OCI-LY7 (cell line): ENCODE measurements around the gene SLC22A14. TPM values are rescaled to one million over a fixed set of nuclear protein-coding genes. Genes with fewer than 3 reads are reported as not detected.

ENCODE experiments used
- BruUV-seq: library from RNA; stranded (reverse); fragments of 400-500 nt; replicated peaks from 2 replicates; lab custom pipeline; 2021; lab: Mats Ljungman, UMichigan
- CTCF ChIA-PET: fragments of 300-600 bp; sonication (Branson Sonifier 250); formaldehyde crosslinking; loops from one replicate; lab custom pipeline; 2022; ENCODE audit warnings: antibody characterized with exemption; ENCODE audit not compliant: unreplicated experiment; lab: Charles Lee
- POLR2A ChIA-PET: fragments of 300-600 bp; sonication (Branson Sonifier 250); formaldehyde crosslinking; loops from one replicate; lab custom pipeline; 2022; ENCODE audit warnings: antibody characterized with exemption; lab: Charles Lee
- DNase-seq: peaks from one replicate; pipeline ENCODE4 v3.0.0-alpha.2; 2015; ENCODE audit warnings: low spot score
- H2AFZ ChIP-seq: fragments of 200-600 bp; sonication (generic), shearing (Covaris generic); 2 replicates; pipeline ENCODE4 v1.6.1; 2014; ENCODE audit warnings: mild to moderate bottlenecking, antibody characterized with exemption, low read length, moderate library complexity
- H3K27ac ChIP-seq: fragments of 200-600 bp; sonication (generic); 2 replicates; pipeline ENCODE4 v1.5.1; 2014; ENCODE audit warnings: mixed run types, low read depth, mild to moderate bottlenecking, moderate library complexity, low read length, inconsistent platforms; ENCODE audit not compliant: poor library complexity, severe bottlenecking
- H3K36me3 ChIP-seq: fragments of 200-600 bp; sonication (generic); 2 replicates; pipeline ENCODE4 v1.6.1; 2014; ENCODE audit warnings: mild to moderate bottlenecking, antibody characterized with exemption, low read length, moderate library complexity, mixed read lengths; ENCODE audit not compliant: insufficient read depth
- H3K4me1 ChIP-seq: fragments of 200-600 bp; sonication (generic); 2 replicates; pipeline ENCODE4 v1.5.1; 2014; ENCODE audit warnings: mild to moderate bottlenecking, low read length; ENCODE audit not compliant: insufficient read depth, poor library complexity, severe bottlenecking
- H3K4me2 ChIP-seq: fragments of 200-600 bp; sonication (generic); 2 replicates; pipeline ENCODE4 v1.6.1; 2014; ENCODE audit warnings: mild to moderate bottlenecking, low read length
- H3K4me3 ChIP-seq: fragments of 200-600 bp; sonication (generic); 2 replicates; pipeline ENCODE4 v1.5.1; 2014; ENCODE audit warnings: mild to moderate bottlenecking, low read depth, low read length; ENCODE audit not compliant: poor library complexity, severe bottlenecking
- H3K79me2 ChIP-seq: fragments of 200-600 bp; sonication (generic); 2 replicates; pipeline ENCODE4 v1.6.1; 2016; ENCODE audit warnings: low read depth, mild to moderate bottlenecking, low read length, moderate library complexity, mixed read lengths; ENCODE audit not compliant: insufficient read depth
- H3K9me2 ChIP-seq: fragments of 200-600 bp; sonication (generic); 2 replicates; pipeline ENCODE4 v1.6.1; 2016; ENCODE audit warnings: mild to moderate bottlenecking, low read length, mixed read lengths; ENCODE audit not compliant: insufficient read depth
- H3K9me3 ChIP-seq: fragments of 200-600 bp; sonication (generic); 2 replicates; pipeline ENCODE4 v1.6.1; 2014; ENCODE audit warnings: mild to moderate bottlenecking, mixed run types, low read length, mixed read lengths
- H4K20me1 ChIP-seq: fragments of 200-600 bp; sonication (generic); 2 replicates; pipeline ENCODE4 v1.6.1; 2014; ENCODE audit warnings: mild to moderate bottlenecking, antibody characterized with exemption, low read length, moderate library complexity, mixed read lengths; ENCODE audit not compliant: insufficient read depth
- CTCF ChIP-seq: fragments of 200-600 bp; sonication (generic); conservative IDR thresholded peaks from 2 replicates; pipeline ENCODE4 v1.5.1; 2014; ENCODE audit warnings: mild to moderate bottlenecking, antibody characterized with exemption, low read length, moderate library complexity, mixed read lengths
- EZH2phosphoT487 ChIP-seq: fragments of 200-600 bp; sonication (generic); IDR thresholded peaks from 2 replicates; pipeline ENCODE4 v1.6.1; 2018; ENCODE audit warnings: low read depth, borderline replicate concordance, mild to moderate bottlenecking, mixed run types, antibody characterized with exemption, low read length, moderate library complexity, mixed read lengths
- intact Hi-C: fragments of 100-400 bp; cut with micrococcal nuclease; formaldehyde crosslinking; loops from one replicate; pipeline ENCODE4 v1.10.0; 2022; ENCODE audit not compliant: unreplicated experiment
- total RNA-seq, 2 experiments: library from RNA; depleted of rRNA in 1 of 2; stranded (reverse); fragments of >200 nt in 1 of 2; shearing (Covaris generic) in 1 of 2; gene quantifications; 2 replicates each; pipeline ENCODE4 v1.2.3, GENCODE V29; 2014 to 2022

SLC22A14 gene
- total RNA-seq, 2 experiments from 2014 or later: not detected

- CTCF ChIA-PET: no interaction called here
- Histone ChIP-seq H2AFZ (no peak overlapping the region), H3K4me3 (no peak overlapping the region), H4K20me1 (no peaks in the 10 kb centered on the region), H3K4me2 (no peak overlapping the region), H3K27ac (no peak overlapping the region), H3K4me1 (no peaks in the 10 kb centered on the region), H3K36me3 (0 out of 2 replicates have a peak, but pooled peaks cover 11% of the 10 kb centered on the region), H3K9me3 (no peaks in the 10 kb centered on the region), H3K9me2 (no peaks in the 10 kb centered on the region), H3K79me2 (no peaks in the 10 kb centered on the region)
- intact Hi-C loops: no loop called here
- POLR2A ChIA-PET: interaction anchor here (0.6 kb wide), 1 partner anchor 39 kb away, joined by 3 read pairs; no protein-coding TSS in a partner anchor
- no peak for TF ChIP-seq CTCF
- TF ChIP-seq EZH2phosphoT487: no peak
- DNase-seq: no peak
- BruUV-seq: no TSS peak
Observed at GRCh38 chr3:38365469-38366062, 83.5 kb downstream of the SLC22A14 start.

GRCh38 chr3:38366082-38366481 is 84.0 kb downstream of the SLC22A14 start:
- no TSS peak for BruUV-seq
- H3K36me3 ChIP-seq: 0 out of 2 replicates have a peak, but pooled peaks cover 11% of the 10 kb centered on the region
- no peak overlapping the region for H3K27ac ChIP-seq
- no peaks in the 10 kb centered on the region for H3K9me3 ChIP-seq
- ChIA-PET POLR2A (interaction anchor here (0.6 kb wide), 1 partner anchor 38 kb away, joined by 3 read pairs; no protein-coding TSS in a partner anchor), CTCF (no interaction called here)
- no peaks in the 10 kb centered on the region for H3K4me1 ChIP-seq
- H3K79me2 ChIP-seq: no peaks in the 10 kb centered on the region
- DNase-seq: no peak
- no peaks in the 10 kb centered on the region for H3K9me2 ChIP-seq
- no peak overlapping the region for H2AFZ ChIP-seq
- no peak overlapping the region for H3K4me2 ChIP-seq
- intact Hi-C loops: no loop called here
- no peak for TF ChIP-seq CTCF
- no peak for TF ChIP-seq EZH2phosphoT487
- H4K20me1 ChIP-seq: no peaks in the 10 kb centered on the region
- H3K4me3 ChIP-seq: no peak overlapping the region

GRCh38 chr3:38367779-38368178 is 85.7 kb downstream of the SLC22A14 start:
- ChIA-PET CTCF (no interaction called here), POLR2A (no interaction called here)
- Histone ChIP-seq H3K36me3 (0 out of 2 replicates have a peak, but pooled peaks cover 11% of the 10 kb centered on the region), H3K79me2 (no peaks in the 10 kb centered on the region), H3K4me3 (no peak overlapping the region), H3K9me3 (no peaks in the 10 kb centered on the region), H3K9me2 (no peaks in the 10 kb centered on the region), H3K27ac (no peak overlapping the region), H2AFZ (no peak overlapping the region), H3K4me1 (no peaks in the 10 kb centered on the region), H4K20me1 (no peaks in the 10 kb centered on the region), H3K4me2 (no peak overlapping the region)
- no TSS peak for BruUV-seq
- TF ChIP-seq EZH2phosphoT487 (no peak), CTCF (no peak)
- no peak for DNase-seq
- intact Hi-C loops: no loop called here
